Stimulated activated memory B cell treated with anti-CD40 and anti-IgM and Interleukin-4, amounts not matched to agents 10 μg/mL and 1 μg/mL and 100 μg/mL, for 72 hours (primary cell): ENCODE results near the gene GORASP1.

Source experiments
- ATAC-seq: fragments of 150-1000 bp; cut with Tn5 transposase; 2 replicates; pipeline ENCODE4 v1.10.0; 2021
- H3K27ac Mint-ChIP-seq: one replicate; pipeline ENCODE4 v1.8.0; 2022; ENCODE audit warnings: mild to moderate bottlenecking, mixed read lengths
- H3K27me3 Mint-ChIP-seq: one replicate; pipeline ENCODE4 v1.8.0; 2022; ENCODE audit warnings: mixed read lengths
- H3K36me3 Mint-ChIP-seq: one replicate; pipeline ENCODE4 v1.8.0; 2022; ENCODE audit warnings: mixed read lengths
- H3K4me1 Mint-ChIP-seq: one replicate; pipeline ENCODE4 v1.8.0; 2022; ENCODE audit warnings: mixed read lengths
- H3K4me3 Mint-ChIP-seq: one replicate; pipeline ENCODE4 v1.8.0; 2022; ENCODE audit warnings: mild to moderate bottlenecking, moderate library complexity, mixed read lengths
- H3K9me3 Mint-ChIP-seq: one replicate; pipeline ENCODE4 v1.8.0; 2022; ENCODE audit warnings: mixed read lengths

Gene GORASP1

DNA sequence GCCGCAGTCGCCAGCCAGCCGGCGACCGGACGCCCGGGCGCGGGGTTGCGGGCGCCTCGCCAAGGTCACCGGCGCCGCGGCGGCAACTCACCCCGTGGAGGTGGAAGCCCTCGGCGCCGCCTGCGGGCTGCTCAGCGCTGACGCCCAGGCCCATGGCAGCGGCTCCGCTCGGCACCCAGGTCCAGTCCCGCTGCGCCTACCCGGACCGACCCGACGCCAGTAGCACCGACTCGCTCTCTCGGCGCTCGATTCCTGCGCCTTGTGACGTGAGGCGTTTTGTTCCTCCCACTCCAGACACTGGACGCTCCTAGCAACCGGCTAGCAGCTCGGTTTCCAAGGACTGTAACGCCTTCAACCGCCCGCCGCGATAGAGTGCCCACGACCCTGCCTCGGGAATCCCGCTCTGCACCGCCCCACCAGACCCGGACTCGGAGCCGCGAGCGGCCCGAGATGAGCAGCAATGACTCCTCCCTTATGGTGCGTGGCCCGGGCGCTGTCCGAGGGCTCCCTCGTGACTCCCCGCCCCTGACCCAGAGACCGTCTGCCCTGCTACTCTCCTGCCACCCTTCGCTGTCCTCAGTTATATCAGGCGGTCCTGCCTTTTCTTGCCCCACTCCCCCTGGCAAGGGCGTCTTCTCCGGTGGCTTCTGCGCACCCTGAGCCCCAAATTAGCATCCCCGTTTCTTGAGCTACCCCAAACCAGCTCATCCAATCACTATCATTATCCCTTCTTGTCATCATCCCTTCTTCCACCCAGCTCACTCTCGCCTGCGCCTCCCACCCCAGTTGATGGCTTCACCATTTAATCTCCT lies at the start of gene GORASP1, which contains the start of gene TTC21A:
TSS of gene GORASP1 (minus strand) at position 240 of the 812 bp plus-strand sequence. CDS start at position 154, 86 bp downstream.
TSS of gene TTC21A (plus strand) at position 293 of the 812 bp plus-strand sequence. CDS start at position 451, 158 bp downstream.
- Mint-ChIP-seq H3K4me3 (peak within 1 kb of the TSS; percentile 91), H3K4me1 (peaks cover 57% of the 10 kb centered on the region), H3K36me3 (peaks cover 7% of the 10 kb centered on the region), H3K27ac (peak within 1 kb of the TSS; percentile 85), H3K27me3 (no peaks in the 10 kb centered on the region), H3K9me3 (no peaks in the 10 kb centered on the region)
- ATAC-seq: peak; percentile 73

DNA sequence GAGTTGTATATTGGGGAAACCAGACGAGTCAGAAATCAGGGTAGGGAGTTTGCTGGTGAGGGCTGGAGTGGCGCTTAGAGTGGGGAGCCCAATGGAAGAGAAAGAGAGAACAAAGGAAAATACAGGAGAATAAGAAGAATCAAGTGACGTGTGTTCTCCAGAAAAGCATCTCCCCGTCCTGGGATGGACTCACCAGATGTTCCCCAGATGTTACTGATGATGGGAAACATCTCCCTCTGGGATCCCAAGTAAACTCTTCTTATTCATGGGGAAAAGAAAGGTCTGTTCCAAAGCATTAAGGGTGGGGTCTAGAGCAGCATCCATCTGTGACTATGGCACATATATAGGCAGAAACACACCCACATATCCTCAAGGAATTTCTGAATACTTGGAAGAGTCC lies 49.0 kb upstream of the GORASP1 start:
- ATAC-seq: no peak
- Mint-ChIP-seq H3K4me3 (no peak overlapping the region), H3K27me3 (no peaks in the 10 kb centered on the region), H3K27ac (peak overlapping the region; percentile 13), H3K9me3 (no peaks in the 10 kb centered on the region), H3K4me1 (peaks cover 19% of the 10 kb centered on the region), H3K36me3 (peaks cover 6% of the 10 kb centered on the region)

DNA sequence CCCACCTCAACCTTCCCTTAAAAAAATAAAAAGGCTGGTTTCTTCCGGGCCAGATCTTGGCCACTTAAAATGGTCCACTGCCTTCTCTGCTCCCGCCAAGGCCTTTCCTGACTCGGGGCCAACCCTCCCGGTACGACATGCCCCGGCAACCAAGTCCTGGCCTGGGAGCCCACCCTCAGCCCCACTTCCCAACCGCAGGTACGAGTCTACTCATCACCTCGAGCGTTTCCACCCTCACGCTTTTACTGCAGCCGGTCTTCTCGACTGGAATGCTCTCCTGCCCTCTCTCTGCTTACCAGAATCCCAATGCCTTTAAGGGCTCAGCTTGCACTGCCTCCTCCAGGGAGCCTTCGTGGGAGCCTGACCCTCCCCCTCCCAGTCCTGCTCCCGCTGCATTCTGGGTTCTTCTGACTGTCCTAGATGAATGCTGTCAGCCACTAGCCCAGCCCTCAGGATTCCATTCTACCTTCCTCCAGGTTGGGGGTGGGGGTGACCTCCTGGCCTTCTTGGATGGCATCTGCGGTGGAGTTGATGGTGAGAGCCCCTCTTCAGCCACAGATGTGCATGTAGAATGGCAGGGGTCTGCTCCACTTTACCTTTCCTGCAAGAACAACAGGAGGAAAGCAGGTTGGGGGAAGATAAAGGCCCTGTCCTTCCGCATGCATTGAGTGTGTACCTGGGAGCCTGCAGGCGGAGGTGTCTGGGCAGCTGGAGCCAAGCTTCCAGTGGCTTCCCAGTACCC lies 47.0 kb upstream of the GORASP1 start:
- H3K36me3 Mint-ChIP-seq: peaks cover 6% of the 10 kb centered on the region
- H3K27ac Mint-ChIP-seq: peak overlapping the region; percentile 86
- ATAC-seq: no peak
- no peaks in the 10 kb centered on the region for H3K9me3 Mint-ChIP-seq
- H3K27me3 Mint-ChIP-seq: no peaks in the 10 kb centered on the region
- peak overlapping the region; percentile 77 for H3K4me3 Mint-ChIP-seq
- peaks cover 38% of the 10 kb centered on the region for H3K4me1 Mint-ChIP-seq

DNA sequence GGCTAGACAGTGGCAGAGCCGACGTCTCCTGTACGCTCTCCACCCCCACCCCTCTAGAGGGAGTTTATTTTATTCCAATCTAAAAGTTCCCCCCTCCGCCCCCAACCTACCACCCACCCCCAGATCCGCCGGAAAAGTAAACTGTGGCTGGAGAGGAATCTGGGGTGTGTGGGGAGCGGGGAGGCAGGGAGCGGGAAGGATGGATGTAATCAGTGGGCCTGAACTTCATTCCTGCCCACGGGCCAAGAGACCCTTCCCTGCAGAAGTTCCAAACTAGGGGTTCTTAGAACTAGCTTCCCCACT lies 46.5 kb upstream of the GORASP1 start:
- ATAC-seq: no peak
- H3K27me3 Mint-ChIP-seq: no peaks in the 10 kb centered on the region
- peak overlapping the region; percentile 77 for H3K4me3 Mint-ChIP-seq
- H3K4me1 Mint-ChIP-seq: peaks cover 44% of the 10 kb centered on the region
- peaks cover 6% of the 10 kb centered on the region for H3K36me3 Mint-ChIP-seq
- peak overlapping the region; percentile 86 for H3K27ac Mint-ChIP-seq
- no peaks in the 10 kb centered on the region for H3K9me3 Mint-ChIP-seq

DNA sequence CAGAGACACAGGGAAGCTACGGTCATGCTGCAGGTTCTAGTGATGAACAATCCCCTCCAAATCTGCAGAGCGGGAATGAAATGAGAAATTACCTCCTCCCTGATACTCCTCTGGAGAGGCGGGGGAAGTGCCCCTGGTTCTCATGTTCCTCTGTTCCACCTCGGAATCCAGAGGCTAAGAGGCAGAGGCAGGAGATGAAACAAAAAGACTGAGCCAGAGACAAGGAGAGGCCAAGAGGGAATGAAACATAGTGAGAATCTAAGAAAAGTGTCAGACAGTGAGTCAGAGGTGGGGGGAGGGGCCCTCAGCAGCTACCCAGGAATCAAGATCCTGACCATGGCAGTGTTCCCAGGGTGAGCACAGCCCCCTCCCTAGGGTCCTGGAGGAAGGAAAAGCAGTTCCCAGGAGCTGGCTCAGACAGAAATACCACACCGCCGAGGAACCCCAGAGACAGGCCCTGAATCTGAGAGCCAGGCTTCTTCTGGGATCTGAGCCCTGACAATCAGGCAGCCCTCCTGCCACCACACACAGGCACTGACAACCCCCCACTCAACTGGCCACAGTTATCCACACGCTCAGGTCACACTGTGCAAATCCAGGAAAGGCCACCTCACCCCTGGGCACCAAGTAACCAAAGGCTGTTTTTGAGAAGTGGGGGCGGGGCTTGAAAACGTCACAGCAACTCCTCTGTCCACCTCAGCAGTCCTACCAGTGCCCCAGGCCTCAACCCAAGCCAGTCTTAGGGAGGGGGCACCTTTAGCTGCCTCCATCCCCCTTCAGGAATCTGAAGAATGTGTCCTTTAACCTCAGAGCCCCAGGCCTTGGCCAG lies 43.6 kb upstream of the GORASP1 start:
- Mint-ChIP-seq H3K27ac (peak overlapping the region; percentile 87), H3K36me3 (peaks cover 23% of the 10 kb centered on the region), H3K27me3 (no peaks in the 10 kb centered on the region), H3K4me3 (peak overlapping the region; percentile 87), H3K4me1 (peaks cover 73% of the 10 kb centered on the region), H3K9me3 (no peaks in the 10 kb centered on the region)
- no peak for ATAC-seq

DNA sequence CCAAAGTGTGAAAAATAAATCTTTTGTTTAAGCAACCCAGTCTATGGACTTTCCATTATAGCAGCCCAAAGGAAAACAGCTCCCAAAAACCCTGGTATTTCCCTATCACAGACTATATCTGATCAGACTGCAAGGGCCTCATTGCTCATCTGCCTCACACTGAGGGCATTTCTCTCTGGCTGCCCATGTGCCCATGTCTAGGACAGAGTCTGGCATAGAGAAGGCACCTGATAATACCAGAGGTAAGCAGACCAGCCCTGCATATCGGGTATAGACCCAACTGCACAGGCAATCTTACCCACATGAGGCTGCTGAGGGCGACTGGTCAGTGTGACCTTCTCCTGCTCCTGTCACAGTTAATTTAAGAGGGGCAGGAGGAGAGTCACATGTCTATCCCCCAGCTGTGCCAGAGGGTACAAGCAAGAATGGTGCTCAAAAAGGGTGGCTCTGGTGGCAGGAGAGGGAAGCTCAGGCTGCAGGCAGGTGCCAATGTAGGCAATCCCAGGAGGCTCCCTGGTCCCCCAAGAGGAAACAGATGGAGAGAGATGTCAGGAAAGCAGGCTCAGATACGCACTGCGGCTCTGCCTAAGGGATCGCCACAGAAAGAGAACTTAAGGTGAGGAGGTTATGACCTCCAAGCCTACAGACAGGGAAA lies 42.8 kb upstream of the GORASP1 start:
- Mint-ChIP-seq H3K27ac (peak overlapping the region; percentile 87), H3K36me3 (peaks cover 26% of the 10 kb centered on the region), H3K9me3 (no peaks in the 10 kb centered on the region), H3K27me3 (no peaks in the 10 kb centered on the region), H3K4me3 (peak overlapping the region; percentile 87), H3K4me1 (peaks cover 77% of the 10 kb centered on the region)
- ATAC-seq: no peak

DNA sequence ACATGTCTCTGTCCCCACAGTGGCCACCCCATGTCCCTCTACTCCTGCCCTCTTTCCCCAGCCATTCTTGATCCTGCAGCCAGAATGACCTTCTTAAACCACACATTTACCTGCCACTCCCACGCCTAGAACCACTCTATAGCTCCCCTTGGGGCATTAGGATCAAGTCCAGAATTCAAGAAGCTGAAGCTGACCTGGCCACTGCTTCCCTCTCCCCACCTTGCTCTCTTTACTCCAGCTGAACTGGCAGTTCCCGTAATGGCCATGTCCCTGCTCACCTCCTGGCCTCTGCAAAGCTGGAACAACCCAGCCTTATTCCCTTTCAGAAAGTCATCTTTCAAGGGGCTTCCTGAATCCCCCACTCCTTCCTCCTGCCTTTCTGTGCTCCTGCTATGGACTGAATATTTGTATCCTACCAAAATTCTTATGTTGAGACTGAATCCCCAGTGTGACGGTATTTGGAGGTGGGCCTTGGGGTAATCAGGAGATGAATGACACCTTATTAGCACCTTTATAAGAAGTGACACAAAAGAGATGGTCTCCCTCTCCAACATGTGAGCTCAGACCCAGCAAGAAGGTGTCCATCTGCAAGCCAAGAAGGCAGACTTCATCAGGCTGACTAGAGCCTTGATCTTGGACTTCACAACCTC lies 42.2 kb upstream of the GORASP1 start:
- H3K27me3 Mint-ChIP-seq: no peaks in the 10 kb centered on the region
- H3K4me3 Mint-ChIP-seq: peak overlapping the region; percentile 36
- peak overlapping the region; percentile 87 for H3K27ac Mint-ChIP-seq
- H3K9me3 Mint-ChIP-seq: no peaks in the 10 kb centered on the region
- peaks cover 77% of the 10 kb centered on the region for H3K4me1 Mint-ChIP-seq
- ATAC-seq: no peak
- H3K36me3 Mint-ChIP-seq: peaks cover 30% of the 10 kb centered on the region

DNA sequence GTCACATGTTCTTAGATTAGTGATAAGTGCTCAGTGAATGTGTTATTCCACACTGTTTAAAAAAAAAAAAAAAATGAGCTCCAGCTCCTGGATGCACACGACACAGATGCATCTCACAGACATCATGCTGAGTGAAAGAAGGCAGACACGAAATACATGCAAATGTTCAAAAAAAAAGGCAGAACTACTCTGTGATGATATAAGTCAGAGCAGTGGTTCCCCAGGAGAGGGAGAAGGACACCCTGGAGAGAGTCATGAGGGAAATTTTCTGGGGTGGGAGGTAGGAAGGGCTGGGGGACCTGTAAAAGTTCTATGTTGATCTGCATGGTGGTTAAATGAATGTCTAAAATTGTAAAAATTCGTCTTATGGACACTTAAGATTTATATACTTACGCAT lies 41.6 kb upstream of the GORASP1 start:
- Mint-ChIP-seq H3K27ac (peak overlapping the region; percentile 87), H3K36me3 (peaks cover 35% of the 10 kb centered on the region), H3K27me3 (no peaks in the 10 kb centered on the region), H3K9me3 (no peaks in the 10 kb centered on the region), H3K4me1 (peaks cover 76% of the 10 kb centered on the region), H3K4me3 (peak overlapping the region; percentile 71)
- no peak for ATAC-seq

DNA sequence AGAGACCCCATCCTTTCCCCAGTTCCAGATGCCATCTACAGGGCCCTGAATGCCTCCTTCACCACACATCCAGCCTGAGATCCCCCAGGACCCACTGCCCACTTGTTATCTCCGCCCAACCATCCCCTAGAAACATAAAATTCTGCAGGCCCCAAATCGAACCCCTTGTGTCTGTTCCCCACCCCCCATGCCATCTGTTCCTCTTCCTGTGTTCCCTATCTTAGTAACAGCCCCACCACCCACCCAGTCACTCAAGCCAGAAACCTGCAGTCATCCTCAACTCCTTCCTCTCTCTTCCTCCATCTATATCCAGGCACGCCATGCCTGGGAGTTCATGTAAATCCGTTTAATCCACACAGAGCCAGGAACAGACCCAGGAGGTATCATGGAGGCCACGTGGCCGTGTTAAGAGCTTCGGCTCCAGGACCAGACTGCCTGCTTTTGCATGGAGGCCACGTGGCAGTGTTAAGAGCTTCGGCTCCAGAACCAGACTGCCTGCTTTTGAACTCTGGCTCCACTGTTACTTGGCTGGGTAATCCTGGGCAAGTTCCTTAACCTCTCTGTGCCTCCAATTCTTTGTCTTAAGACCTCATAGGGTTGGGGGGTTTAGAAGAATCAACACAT lies 41.1 kb upstream of the GORASP1 start:
- no peaks in the 10 kb centered on the region for H3K27me3 Mint-ChIP-seq
- peak overlapping the region; percentile 71 for H3K4me3 Mint-ChIP-seq
- H3K9me3 Mint-ChIP-seq: no peaks in the 10 kb centered on the region
- H3K27ac Mint-ChIP-seq: peak overlapping the region; percentile 87
- no peak for ATAC-seq
- peaks cover 40% of the 10 kb centered on the region for H3K36me3 Mint-ChIP-seq
- peaks cover 77% of the 10 kb centered on the region for H3K4me1 Mint-ChIP-seq

DNA sequence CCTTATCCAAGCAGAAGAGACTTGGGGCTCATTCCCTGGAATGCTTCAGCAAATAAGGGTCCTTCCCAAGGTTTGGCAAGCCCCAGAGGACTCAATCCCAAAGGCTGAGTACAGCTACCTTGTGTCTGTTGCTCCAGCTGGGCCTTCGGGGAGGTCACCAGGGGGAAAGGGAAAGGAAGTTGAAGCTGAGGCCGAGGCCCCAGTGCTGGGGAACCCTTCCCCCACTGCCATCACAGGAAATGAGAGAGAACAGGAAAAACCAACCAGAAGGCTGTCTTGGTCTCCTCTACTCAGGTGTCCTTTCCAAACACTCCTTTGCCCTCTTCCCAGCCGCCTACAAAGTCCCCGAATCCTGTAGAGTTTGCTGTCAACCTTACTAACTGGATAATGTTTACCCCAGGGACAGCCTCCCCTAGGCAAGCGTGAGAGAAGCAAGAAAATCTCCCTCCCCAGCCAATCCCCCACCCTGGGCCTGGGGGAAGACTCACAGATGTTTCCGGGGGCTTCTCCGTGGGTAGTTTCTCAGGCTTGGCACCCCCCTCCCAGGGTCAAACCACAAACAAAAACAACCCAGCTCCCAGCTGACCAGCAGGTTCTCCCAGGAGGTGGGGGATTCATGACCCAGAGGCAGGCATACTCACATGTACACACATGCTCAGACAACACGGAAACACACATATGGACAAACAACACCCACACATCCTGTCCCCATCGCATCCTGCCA lies 40.4 kb upstream of the GORASP1 start:
- Mint-ChIP-seq H3K9me3 (no peaks in the 10 kb centered on the region), H3K4me3 (peak overlapping the region; percentile 71), H3K36me3 (peaks cover 42% of the 10 kb centered on the region), H3K4me1 (peaks cover 84% of the 10 kb centered on the region), H3K27me3 (no peaks in the 10 kb centered on the region), H3K27ac (peak overlapping the region; percentile 87)
- peak; percentile 27 for ATAC-seq

DNA sequence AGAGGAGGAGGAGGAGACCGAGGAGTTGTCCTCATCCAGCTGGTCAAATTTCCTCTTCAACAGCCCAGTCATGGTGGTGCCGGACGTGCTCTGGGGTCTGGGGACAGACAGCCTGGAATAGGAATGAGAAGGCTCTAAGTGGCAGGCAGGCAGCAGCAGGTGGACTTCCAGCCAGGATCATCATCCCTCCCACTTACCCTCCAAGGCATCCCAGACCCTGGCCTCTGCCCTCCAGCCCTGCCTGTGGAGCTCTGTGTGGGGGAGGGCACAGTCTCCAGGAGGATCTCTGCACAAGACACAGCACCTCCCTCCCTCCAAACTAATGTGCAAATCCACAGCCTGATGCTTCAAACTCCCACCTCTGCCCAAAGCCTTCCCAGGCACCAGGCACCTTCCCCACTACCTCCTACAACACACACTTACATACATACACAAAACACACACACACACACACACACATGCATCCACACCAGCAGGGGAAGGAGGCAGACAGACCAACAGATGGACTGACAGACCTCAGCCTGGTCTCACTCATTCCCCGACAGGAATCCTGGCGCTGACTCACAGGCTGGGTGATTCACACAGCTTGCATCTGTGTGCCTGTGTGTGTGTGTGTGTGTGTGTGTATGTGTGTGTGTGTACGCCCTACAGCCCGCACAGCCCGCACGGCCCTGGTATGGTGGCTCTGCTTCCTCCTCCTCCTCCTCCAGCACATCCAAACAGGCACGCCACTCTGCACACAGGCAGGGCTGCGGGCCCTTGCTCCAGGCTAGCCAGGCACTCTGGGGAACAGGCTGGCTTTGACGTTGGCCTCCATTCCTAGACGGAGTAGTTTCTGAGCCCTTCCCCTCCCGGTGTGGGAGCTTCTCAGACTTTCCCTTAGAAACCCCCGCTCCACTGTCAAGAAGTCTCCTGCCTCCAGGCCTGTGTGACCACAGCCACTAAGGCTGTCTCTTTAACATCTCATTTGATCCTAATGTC lies 39.5 kb upstream of the GORASP1 start:
- ATAC-seq: peak; percentile 69
- no peaks in the 10 kb centered on the region for H3K27me3 Mint-ChIP-seq
- peaks cover 43% of the 10 kb centered on the region for H3K36me3 Mint-ChIP-seq

DNA sequence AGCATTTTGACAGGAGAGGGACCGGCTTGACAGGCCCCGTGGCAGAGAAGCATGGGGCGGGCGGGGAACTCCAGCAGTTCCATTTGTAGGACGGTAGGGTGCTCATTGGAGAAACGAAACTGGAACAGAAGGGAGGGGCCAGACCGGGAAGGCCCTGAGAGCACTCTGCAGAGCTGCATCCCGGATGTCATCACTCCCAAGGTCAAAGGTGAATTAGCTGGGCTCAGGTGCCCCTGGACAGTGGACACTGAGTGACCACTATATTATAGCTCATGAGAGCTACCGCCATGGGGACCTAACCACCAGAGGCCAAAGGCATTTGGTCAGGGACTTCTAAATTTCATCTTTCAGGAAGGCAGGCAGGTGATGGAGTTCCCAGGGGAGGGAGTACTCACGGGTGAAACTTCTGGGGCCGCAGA lies 38.7 kb upstream of the GORASP1 start:
- Mint-ChIP-seq H3K4me1 (peaks cover 87% of the 10 kb centered on the region), H3K27ac (peak overlapping the region; percentile 87), H3K4me3 (peak overlapping the region; percentile 55), H3K36me3 (peaks cover 49% of the 10 kb centered on the region), H3K9me3 (no peaks in the 10 kb centered on the region), H3K27me3 (no peaks in the 10 kb centered on the region)
- no peak for ATAC-seq

More for the DNA sequence above, 39.5 kb upstream of the GORASP1 start:
- peak overlapping the region; percentile 87 for H3K27ac Mint-ChIP-seq
- peaks cover 87% of the 10 kb centered on the region for H3K4me1 Mint-ChIP-seq
- H3K9me3 Mint-ChIP-seq: no peaks in the 10 kb centered on the region
- H3K4me3 Mint-ChIP-seq: peak overlapping the region; percentile 71
